Fibroblast of lung (primary cell): ENCODE data around the gene BTBD16.

ENCODE experiments used
- CTCF ChIP-seq, 2 donors: IDR thresholded peaks in 1 of 2; conservative IDR thresholded peaks in 1 of 2; 1 replicate in 1 of 2; 2 replicates in 1 of 2; pipeline ENCODE4 v1.5.1; 2011 to 2012; ENCODE audit warnings: low read length in 2 of 2, control low read depth in 1 of 2, inconsistent platforms in 1 of 2, low read depth in 1 of 2, mild to moderate bottlenecking in 1 of 2
- EZH2 ChIP-seq: IDR thresholded peaks from 2 replicates; pipeline ENCODE4 v1.5.1; 2012; ENCODE audit warnings: low read length, control low read depth, mild to moderate bottlenecking; ENCODE audit errors: missing control alignments

GRCh38 chr10:122301811-122302115 is 30.7 kb downstream of the BTBD16 start:
- TF ChIP-seq CTCF (conservative IDR thresholded peaks at IDR 0.05 in 1 of 2, IDR thresholded peaks at IDR 0.05 in 1 of 2; ENCODE audit: low read depth in 1 of 2, low read length in 2 of 2) (no peak), EZH2 (no peak)
